HepG2 (cell line): Measurements from ENCODE around the gene EPB41L2. TPM values are rescaled to one million over a fixed set of nuclear protein-coding genes. Genes with fewer than 3 reads are reported as not detected.

Experiments used
- CC2D1A ChIP-seq: sonication (generic); formaldehyde crosslinking; IDR thresholded peaks from 2 replicates; pipeline ENCODE4 v1.8.1; 2023; ENCODE audit warnings: mild to moderate bottlenecking, missing genetic modification reagents
- FOXJ3 ChIP-seq: sonication (generic); formaldehyde crosslinking; IDR thresholded peaks from 2 replicates; pipeline ENCODE4 v1.4.0; 2020; ENCODE audit warnings: missing genetic modification reagents, mild to moderate bottlenecking, borderline replicate concordance
- HDAC6 ChIP-seq: fragments of 200-600 bp; sonication (generic); IDR thresholded peaks from 2 replicates; pipeline ENCODE4 v1.7.0; 2017; ENCODE audit warnings: mild to moderate bottlenecking, antibody characterized with exemption, low read length, low read depth
- MXD4 ChIP-seq: IDR thresholded peaks from 2 replicates; pipeline ENCODE4 v1.6.1; 2016; ENCODE audit warnings: mild to moderate bottlenecking, missing biosample characterization, missing genetic modification reagents
- RARA ChIP-seq: IDR thresholded peaks from 2 replicates; pipeline ENCODE4 v1.6.1; 2016; ENCODE audit warnings: missing genetic modification reagents, missing compliant biosample characterization
- SP1 ChIP-seq, 2 experiments: fragments of 450-650 bp in 1 of 2; sonication (generic) in 1 of 2; formaldehyde crosslinking in 1 of 2; IDR thresholded peaks; 2 replicates each; pipeline versions ENCODE4 v1.4.0 to v1.6.1; 2016 to 2020; ENCODE audit warnings: missing genetic modification reagents in 1 of 2
- ZNF251 ChIP-seq: sonication (generic); formaldehyde crosslinking; IDR thresholded peaks from 2 replicates; pipeline ENCODE4 v1.9.0; 2021; ENCODE audit warnings: mild to moderate bottlenecking, missing genetic modification reagents
- ZNF367 ChIP-seq: sonication (generic); formaldehyde crosslinking; IDR thresholded peaks from 2 replicates; pipeline ENCODE4 v1.4.0; 2020; ENCODE audit warnings: missing genetic modification reagents, borderline replicate concordance
- ZNF761 ChIP-seq: sonication (generic); formaldehyde crosslinking; conservative IDR thresholded peaks from 2 replicates; pipeline ENCODE4 v1.4.0; 2020; ENCODE audit warnings: mild to moderate bottlenecking, missing genetic modification reagents
- polyA plus RNA-seq, 8 experiments: library from polyadenylated mRNA; depleted of rRNA in 3 of 8; stranded (reverse) in 7 of 8; unstranded in 1 of 8; fragments of >200 nt; fragmentation: Illumina TruSeq in 4 of 8; extraction: Trizol in 4 of 8; gene quantifications; 2 replicates each; pipeline versions ENCODE4 v1.2.1 to v1.2.3, GENCODE V29; 2011 to 2016; ENCODE audit warnings: low read depth in 4 of 8, missing spikeins in 1 of 8, mixed read lengths in 1 of 8; ENCODE audit not compliant: insufficient read depth in 1 of 8
- total RNA-seq, 5 experiments: library from RNA; depleted of rRNA; stranded (reverse); fragments of >200 nt; fragmentation: Illumina TruSeq; extraction: Trizol; gene quantifications; 2 replicates each; pipeline ENCODE4 v1.2.3, GENCODE V29; 2016; ENCODE audit warnings: low read depth in 1 of 5
- TF ChIP-seq, protein P1 (sequence below): sonication (generic); formaldehyde crosslinking; IDR thresholded peaks from 2 replicates; pipeline ENCODE4 v1.4.0; 2020; ENCODE audit warnings: missing genetic modification reagents
- TF ChIP-seq, protein P2 (sequence below): sonication (generic); formaldehyde crosslinking; IDR thresholded peaks from 2 replicates; pipeline ENCODE4 v1.9.0; 2021; ENCODE audit warnings: mild to moderate bottlenecking, missing genetic modification reagents
- TF ChIP-seq, protein P3 (sequence below): sonication (generic); formaldehyde crosslinking; conservative IDR thresholded peaks from 2 replicates; pipeline ENCODE4 v1.4.0; 2020; ENCODE audit warnings: missing genetic modification reagents
- TF ChIP-seq, protein P4 (sequence below): sonication (generic); formaldehyde crosslinking; IDR thresholded peaks from 2 replicates; pipeline ENCODE4 v1.5.0; 2020; ENCODE audit warnings: mild to moderate bottlenecking, missing genetic modification reagents

EPB41L2 gene
- total and polyA plus RNA-seq, 2 of the 13 experiments (the other 11 are each of a cell fraction or from before 2014, with no cell fraction given), result 41.7 to 56.4 TPM

DNA sequence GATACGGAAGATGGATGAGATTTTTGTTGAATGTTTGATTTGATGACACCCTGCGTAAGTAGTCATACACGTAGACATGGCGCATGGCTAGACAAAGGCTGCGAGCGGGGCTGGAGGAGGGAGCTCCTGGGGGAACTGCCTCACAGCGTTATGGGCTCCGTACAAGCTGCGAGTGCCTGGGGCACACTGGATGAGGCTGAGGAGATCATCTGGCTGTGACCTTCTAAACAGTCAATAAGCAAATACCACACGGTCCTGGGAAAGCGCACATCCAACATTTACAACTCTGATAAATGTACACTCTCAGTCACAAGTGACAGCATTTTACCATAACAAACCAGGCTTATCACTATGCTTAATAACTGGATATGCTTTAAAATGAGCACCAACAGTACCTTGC lies 198.7 kb downstream of the EPB41L2 start (continued):
- TF ChIP-seq, protein P1, sequence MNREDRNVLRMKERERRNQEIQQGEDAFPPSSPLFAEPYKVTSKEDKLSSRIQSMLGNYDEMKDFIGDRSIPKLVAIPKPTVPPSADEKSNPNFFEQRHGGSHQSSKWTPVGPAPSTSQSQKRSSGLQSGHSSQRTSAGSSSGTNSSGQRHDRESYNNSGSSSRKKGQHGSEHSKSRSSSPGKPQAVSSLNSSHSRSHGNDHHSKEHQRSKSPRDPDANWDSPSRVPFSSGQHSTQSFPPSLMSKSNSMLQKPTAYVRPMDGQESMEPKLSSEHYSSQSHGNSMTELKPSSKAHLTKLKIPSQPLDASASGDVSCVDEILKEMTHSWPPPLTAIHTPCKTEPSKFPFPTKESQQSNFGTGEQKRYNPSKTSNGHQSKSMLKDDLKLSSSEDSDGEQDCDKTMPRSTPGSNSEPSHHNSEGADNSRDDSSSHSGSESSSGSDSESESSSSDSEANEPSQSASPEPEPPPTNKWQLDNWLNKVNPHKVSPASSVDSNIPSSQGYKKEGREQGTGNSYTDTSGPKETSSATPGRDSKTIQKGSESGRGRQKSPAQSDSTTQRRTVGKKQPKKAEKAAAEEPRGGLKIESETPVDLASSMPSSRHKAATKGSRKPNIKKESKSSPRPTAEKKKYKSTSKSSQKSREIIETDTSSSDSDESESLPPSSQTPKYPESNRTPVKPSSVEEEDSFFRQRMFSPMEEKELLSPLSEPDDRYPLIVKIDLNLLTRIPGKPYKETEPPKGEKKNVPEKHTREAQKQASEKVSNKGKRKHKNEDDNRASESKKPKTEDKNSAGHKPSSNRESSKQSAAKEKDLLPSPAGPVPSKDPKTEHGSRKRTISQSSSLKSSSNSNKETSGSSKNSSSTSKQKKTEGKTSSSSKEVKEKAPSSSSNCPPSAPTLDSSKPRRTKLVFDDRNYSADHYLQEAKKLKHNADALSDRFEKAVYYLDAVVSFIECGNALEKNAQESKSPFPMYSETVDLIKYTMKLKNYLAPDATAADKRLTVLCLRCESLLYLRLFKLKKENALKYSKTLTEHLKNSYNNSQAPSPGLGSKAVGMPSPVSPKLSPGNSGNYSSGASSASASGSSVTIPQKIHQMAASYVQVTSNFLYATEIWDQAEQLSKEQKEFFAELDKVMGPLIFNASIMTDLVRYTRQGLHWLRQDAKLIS (CRISPR knock-in tag), result no peak
- TF ChIP-seq, protein P2, sequence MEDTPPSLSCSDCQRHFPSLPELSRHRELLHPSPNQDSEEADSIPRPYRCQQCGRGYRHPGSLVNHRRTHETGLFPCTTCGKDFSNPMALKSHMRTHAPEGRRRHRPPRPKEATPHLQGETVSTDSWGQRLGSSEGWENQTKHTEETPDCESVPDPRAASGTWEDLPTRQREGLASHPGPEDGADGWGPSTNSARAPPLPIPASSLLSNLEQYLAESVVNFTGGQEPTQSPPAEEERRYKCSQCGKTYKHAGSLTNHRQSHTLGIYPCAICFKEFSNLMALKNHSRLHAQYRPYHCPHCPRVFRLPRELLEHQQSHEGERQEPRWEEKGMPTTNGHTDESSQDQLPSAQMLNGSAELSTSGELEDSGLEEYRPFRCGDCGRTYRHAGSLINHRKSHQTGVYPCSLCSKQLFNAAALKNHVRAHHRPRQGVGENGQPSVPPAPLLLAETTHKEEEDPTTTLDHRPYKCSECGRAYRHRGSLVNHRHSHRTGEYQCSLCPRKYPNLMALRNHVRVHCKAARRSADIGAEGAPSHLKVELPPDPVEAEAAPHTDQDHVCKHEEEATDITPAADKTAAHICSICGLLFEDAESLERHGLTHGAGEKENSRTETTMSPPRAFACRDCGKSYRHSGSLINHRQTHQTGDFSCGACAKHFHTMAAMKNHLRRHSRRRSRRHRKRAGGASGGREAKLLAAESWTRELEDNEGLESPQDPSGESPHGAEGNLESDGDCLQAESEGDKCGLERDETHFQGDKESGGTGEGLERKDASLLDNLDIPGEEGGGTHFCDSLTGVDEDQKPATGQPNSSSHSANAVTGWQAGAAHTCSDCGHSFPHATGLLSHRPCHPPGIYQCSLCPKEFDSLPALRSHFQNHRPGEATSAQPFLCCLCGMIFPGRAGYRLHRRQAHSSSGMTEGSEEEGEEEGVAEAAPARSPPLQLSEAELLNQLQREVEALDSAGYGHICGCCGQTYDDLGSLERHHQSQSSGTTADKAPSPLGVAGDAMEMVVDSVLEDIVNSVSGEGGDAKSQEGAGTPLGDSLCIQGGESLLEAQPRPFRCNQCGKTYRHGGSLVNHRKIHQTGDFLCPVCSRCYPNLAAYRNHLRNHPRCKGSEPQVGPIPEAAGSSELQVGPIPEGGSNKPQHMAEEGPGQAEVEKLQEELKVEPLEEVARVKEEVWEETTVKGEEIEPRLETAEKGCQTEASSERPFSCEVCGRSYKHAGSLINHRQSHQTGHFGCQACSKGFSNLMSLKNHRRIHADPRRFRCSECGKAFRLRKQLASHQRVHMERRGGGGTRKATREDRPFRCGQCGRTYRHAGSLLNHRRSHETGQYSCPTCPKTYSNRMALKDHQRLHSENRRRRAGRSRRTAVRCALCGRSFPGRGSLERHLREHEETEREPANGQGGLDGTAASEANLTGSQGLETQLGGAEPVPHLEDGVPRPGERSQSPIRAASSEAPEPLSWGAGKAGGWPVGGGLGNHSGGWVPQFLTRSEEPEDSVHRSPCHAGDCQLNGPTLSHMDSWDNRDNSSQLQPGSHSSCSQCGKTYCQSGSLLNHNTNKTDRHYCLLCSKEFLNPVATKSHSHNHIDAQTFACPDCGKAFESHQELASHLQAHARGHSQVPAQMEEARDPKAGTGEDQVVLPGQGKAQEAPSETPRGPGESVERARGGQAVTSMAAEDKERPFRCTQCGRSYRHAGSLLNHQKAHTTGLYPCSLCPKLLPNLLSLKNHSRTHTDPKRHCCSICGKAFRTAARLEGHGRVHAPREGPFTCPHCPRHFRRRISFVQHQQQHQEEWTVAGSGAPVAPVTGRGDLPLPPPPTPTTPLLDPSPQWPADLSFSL (CRISPR knock-in tag), result peak; percentile 49; the same call in 1 of the 2 replicates
- TF ChIP-seq CC2D1A (CRISPR knock-in tag) (no peak), ZNF367 (CRISPR knock-in tag) (no peak), HDAC6 (no peak), MXD4 (CRISPR knock-in tag) (no peak), ZNF761 (CRISPR knock-in tag) (0 out of 2 replicates have a peak, but pooled peaks have one; percentile 59), FOXJ3 (CRISPR knock-in tag) (no peak), ZNF251 (CRISPR knock-in tag) (no peak), SP1 (IDR thresholded peaks at IDR 0.05) (no peak), SP1 (CRISPR knock-in tag; IDR thresholded peaks at IDR 0.05) (no peak), RARA (CRISPR knock-in tag) (peak; percentile 85)
- TF ChIP-seq, protein P3, sequence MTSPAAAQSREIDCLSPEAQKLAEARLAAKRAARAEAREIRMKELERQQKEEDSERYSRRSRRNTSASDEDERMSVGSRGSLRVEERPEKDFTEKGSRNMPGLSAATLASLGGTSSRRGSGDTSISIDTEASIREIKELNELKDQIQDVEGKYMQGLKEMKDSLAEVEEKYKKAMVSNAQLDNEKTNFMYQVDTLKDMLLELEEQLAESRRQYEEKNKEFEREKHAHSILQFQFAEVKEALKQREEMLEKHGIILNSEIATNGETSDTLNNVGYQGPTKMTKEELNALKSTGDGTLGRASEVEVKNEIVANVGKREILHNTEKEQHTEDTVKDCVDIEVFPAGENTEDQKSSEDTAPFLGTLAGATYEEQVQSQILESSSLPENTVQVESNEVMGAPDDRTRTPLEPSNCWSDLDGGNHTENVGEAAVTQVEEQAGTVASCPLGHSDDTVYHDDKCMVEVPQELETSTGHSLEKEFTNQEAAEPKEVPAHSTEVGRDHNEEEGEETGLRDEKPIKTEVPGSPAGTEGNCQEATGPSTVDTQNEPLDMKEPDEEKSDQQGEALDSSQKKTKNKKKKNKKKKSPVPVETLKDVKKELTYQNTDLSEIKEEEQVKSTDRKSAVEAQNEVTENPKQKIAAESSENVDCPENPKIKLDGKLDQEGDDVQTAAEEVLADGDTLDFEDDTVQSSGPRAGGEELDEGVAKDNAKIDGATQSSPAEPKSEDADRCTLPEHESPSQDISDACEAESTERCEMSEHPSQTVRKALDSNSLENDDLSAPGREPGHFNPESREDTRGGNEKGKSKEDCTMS (CRISPR knock-in tag), result no peak
- TF ChIP-seq, protein P4, sequence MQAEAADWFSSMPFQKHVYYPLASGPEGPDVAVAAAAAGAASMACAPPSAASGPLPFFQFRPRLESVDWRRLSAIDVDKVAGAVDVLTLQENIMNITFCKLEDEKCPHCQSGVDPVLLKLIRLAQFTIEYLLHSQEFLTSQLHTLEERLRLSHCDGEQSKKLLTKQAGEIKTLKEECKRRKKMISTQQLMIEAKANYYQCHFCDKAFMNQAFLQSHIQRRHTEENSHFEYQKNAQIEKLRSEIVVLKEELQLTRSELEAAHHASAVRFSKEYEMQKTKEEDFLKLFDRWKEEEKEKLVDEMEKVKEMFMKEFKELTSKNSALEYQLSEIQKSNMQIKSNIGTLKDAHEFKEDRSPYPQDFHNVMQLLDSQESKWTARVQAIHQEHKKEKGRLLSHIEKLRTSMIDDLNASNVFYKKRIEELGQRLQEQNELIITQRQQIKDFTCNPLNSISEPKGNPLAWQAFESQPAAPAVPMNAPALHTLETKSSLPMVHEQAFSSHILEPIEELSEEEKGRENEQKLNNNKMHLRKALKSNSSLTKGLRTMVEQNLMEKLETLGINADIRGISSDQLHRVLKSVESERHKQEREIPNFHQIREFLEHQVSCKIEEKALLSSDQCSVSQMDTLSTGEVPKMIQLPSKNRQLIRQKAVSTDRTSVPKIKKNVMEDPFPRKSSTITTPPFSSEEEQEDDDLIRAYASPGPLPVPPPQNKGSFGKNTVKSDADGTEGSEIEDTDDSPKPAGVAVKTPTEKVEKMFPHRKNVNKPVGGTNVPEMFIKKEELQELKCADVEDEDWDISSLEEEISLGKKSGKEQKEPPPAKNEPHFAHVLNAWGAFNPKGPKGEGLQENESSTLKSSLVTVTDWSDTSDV (CRISPR knock-in tag), result no peak
